HepG2 (cell line): ENCODE results near the gene SMTNL1. TPM values are rescaled to one million over a fixed set of nuclear protein-coding genes. Genes with fewer than 3 reads are reported as not detected.
A peak's percentile ranks its signal among the peaks of the same experiment; 100 is the strongest.

ENCODE experiments used
- CCAR2 ChIP-seq: fragments of 200-400 bp; formaldehyde crosslinking; optimal IDR thresholded peaks from 2 replicates; pipeline ENCODE3; 2018; ENCODE audit warnings: low read depth, mild to moderate bottlenecking, low read length, moderate library complexity
- GABPA ChIP-seq, 2 experiments: IDR thresholded peaks; 2 replicates each; pipeline ENCODE4 v1.6.1; 2011 to 2016; ENCODE audit warnings: low read depth in 2 of 2, low read length in 1 of 2, missing biosample characterization in 1 of 2, missing genetic modification characterization in 1 of 2
- HMGXB4 ChIP-seq, 2 experiments: sonication (generic) in 1 of 2; formaldehyde crosslinking in 1 of 2; IDR thresholded peaks; 2 replicates each; pipeline versions ENCODE4 v1.4.0 to v1.6.1; 2018 to 2020; ENCODE audit warnings: missing genetic modification reagents in 2 of 2, borderline replicate concordance in 1 of 2, low read depth in 1 of 2, mild to moderate bottlenecking in 1 of 2, missing biosample characterization in 1 of 2
- HOXA9 ChIP-seq: sonication (generic); formaldehyde crosslinking; IDR thresholded peaks from 2 replicates; pipeline ENCODE4 v1.8.1; 2022; ENCODE audit warnings: missing genetic modification reagents, mild to moderate bottlenecking, moderate library complexity, borderline replicate concordance
- JDP2 ChIP-seq: sonication (generic); formaldehyde crosslinking; IDR thresholded peaks from 2 replicates; pipeline ENCODE4 v1.8.1; 2022; ENCODE audit warnings: missing genetic modification reagents, borderline replicate concordance
- KAT8 ChIP-seq: IDR thresholded peaks from 2 replicates; pipeline ENCODE4 v1.6.1; 2016; ENCODE audit warnings: missing genetic modification reagents, missing compliant biosample characterization
- LCORL ChIP-seq, 2 experiments: fragments of 450-650 bp in 1 of 2; sonication (generic) in 1 of 2; formaldehyde crosslinking in 1 of 2; IDR thresholded peaks; 2 replicates each; pipeline versions ENCODE4 v1.5.0 to v1.6.1; 2017 to 2020; ENCODE audit warnings: antibody characterized with exemption in 1 of 2, missing genetic modification reagents in 1 of 2
- REST ChIP-seq, 2 experiments: IDR thresholded peaks; 2 replicates each; pipeline ENCODE4 v1.6.1; 2011 to 2012; ENCODE audit warnings: low read length in 2 of 2, borderline replicate concordance in 1 of 2, low read depth in 1 of 2, mild to moderate bottlenecking in 1 of 2, moderate library complexity in 1 of 2
- ZBTB37 ChIP-seq: sonication (generic); formaldehyde crosslinking; IDR thresholded peaks from 2 replicates; pipeline ENCODE4 v1.4.0; 2020; ENCODE audit warnings: mild to moderate bottlenecking, missing genetic modification reagents
- ZNF143 ChIP-seq: sonication (generic); formaldehyde crosslinking; IDR thresholded peaks from 2 replicates; pipeline ENCODE4 v1.4.0; 2020; ENCODE audit warnings: missing genetic modification reagents
- ZNF333 ChIP-seq: sonication (generic); formaldehyde crosslinking; IDR thresholded peaks from 2 replicates; pipeline ENCODE4 v1.4.0; 2020; ENCODE audit warnings: mild to moderate bottlenecking, missing genetic modification reagents, borderline replicate concordance
- ZNF367 ChIP-seq: sonication (generic); formaldehyde crosslinking; IDR thresholded peaks from 2 replicates; pipeline ENCODE4 v1.4.0; 2020; ENCODE audit warnings: missing genetic modification reagents, borderline replicate concordance
- ZNF552 ChIP-seq: sonication (generic); formaldehyde crosslinking; IDR thresholded peaks from 2 replicates; pipeline ENCODE4 v1.9.0; 2022; ENCODE audit warnings: missing genetic modification reagents, mild to moderate bottlenecking, borderline replicate concordance
- ZNF570 ChIP-seq: sonication (generic); formaldehyde crosslinking; IDR thresholded peaks from 2 replicates; pipeline ENCODE4 v1.4.0; 2020; ENCODE audit warnings: mild to moderate bottlenecking, missing genetic modification reagents, borderline replicate concordance
- ZNF589 ChIP-seq: sonication (generic); formaldehyde crosslinking; conservative IDR thresholded peaks from 2 replicates; pipeline ENCODE4 v1.8.0; 2022; ENCODE audit warnings: mild to moderate bottlenecking, moderate library complexity, missing genetic modification reagents
- ZNF672 ChIP-seq: sonication (generic); formaldehyde crosslinking; IDR thresholded peaks from 2 replicates; pipeline ENCODE4 v1.8.1; 2022; ENCODE audit warnings: missing genetic modification reagents
- polyA plus RNA-seq, 8 experiments: library from polyadenylated mRNA; depleted of rRNA in 3 of 8; stranded (reverse) in 7 of 8; unstranded in 1 of 8; fragments of >200 nt; fragmentation: Illumina TruSeq in 4 of 8; extraction: Trizol in 4 of 8; gene quantifications; 2 replicates each; pipeline versions ENCODE4 v1.2.1 to v1.2.3, GENCODE V29; 2011 to 2016; ENCODE audit warnings: low read depth in 4 of 8, missing spikeins in 1 of 8, mixed read lengths in 1 of 8; ENCODE audit not compliant: insufficient read depth in 1 of 8
- total RNA-seq, 5 experiments: library from RNA; depleted of rRNA; stranded (reverse); fragments of >200 nt; fragmentation: Illumina TruSeq; extraction: Trizol; gene quantifications; 2 replicates each; pipeline ENCODE4 v1.2.3, GENCODE V29; 2016; ENCODE audit warnings: low read depth in 1 of 5
- TF ChIP-seq, protein P1 (sequence below): sonication (generic); formaldehyde crosslinking; IDR thresholded peaks from 2 replicates; pipeline ENCODE4 v1.9.0; 2022; ENCODE audit warnings: low read depth, missing genetic modification reagents

SMTNL1 gene
- total and polyA plus RNA-seq, 2 of the 13 experiments (the other 11 are each of a cell fraction or from before 2014, with no cell fraction given): 0.04 TPM; not detected in 1

DNA sequence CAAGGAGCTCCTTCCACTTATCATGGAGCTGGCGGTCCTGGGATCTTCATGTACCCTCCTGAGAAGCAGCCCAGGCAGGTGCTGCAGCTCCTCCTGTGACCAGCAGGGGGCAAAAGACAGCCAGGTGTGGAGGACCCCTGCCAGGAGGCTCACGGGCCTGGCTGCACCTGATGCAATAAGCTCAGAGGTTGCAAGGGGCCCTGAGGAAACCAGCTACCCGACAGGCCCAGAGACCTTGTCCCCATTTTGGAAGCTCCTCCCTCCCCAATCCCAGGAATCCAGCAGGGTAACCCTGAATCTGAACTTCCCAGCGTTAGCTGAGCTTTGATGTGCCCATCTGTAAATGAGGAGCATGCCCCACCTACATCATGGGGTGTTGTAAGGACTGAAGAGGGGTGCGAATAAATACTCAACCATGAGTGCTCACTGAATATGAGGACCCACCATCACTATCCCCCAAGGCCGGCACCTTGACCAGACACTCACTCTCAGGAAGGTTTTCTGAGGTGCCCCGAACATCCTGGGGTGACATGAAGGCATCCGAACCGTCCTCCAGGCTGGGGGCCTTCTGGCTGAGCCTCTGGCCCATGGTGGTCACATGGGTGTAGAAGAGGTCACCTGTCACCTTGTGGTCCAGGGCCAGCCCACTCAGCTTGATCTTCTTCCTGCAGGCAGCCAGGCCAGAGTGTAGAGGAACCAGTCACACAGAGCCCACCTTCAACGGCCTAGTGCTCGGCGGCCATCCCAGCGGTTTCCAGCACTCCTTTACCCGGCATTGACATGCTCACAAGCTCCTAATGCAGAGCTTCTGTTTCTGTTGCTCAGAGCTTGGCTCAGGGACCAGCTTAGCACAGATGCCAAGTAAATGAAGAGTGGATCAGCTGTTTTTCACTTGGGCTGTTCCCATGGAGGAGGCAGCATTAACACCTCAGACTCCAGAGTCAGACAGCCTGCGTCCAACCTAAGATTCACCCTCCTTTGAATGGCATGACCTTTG is 43.6 kb upstream of the SMTNL1 start (continued):
- no peak for TF ChIP-seq ZNF333 (CRISPR knock-in tag)
- TF ChIP-seq, protein P1, sequence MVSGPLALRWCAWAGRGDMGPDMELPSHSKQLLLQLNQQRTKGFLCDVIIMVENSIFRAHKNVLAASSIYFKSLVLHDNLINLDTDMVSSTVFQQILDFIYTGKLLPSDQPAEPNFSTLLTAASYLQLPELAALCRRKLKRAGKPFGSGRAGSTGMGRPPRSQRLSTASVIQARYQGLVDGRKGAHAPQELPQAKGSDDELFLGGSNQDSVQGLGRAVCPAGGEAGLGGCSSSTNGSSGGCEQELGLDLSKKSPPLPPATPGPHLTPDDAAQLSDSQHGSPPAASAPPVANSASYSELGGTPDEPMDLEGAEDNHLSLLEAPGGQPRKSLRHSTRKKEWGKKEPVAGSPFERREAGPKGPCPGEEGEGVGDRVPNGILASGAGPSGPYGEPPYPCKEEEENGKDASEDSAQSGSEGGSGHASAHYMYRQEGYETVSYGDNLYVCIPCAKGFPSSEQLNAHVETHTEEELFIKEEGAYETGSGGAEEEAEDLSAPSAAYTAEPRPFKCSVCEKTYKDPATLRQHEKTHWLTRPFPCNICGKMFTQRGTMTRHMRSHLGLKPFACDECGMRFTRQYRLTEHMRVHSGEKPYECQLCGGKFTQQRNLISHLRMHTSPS (CRISPR knock-in tag): no peak
- no peak for TF ChIP-seq JDP2
- no peak for TF ChIP-seq ZBTB37
- peak; percentile 70 for TF ChIP-seq ZNF143
- no peak for TF ChIP-seq ZNF570 (CRISPR knock-in tag)
- TF ChIP-seq GABPA (IDR thresholded peaks at IDR 0.05; ENCODE audit: low read depth, low read length): no peak
- TF ChIP-seq GABPA (CRISPR knock-in tag; IDR thresholded peaks at IDR 0.05; ENCODE audit: low read depth): peak; percentile 30; the same call in 1 of the 2 replicates
- TF ChIP-seq HOXA9: no peak
- no peak for TF ChIP-seq ZNF589 (CRISPR knock-in tag)
- no peak for TF ChIP-seq CCAR2
- no peak for TF ChIP-seq LCORL (IDR thresholded peaks at IDR 0.05)
- TF ChIP-seq LCORL (CRISPR knock-in tag; IDR thresholded peaks at IDR 0.05): peak; percentile 89
- TF ChIP-seq ZNF367 (CRISPR knock-in tag): no peak
- TF ChIP-seq KAT8 (CRISPR knock-in tag): peak; percentile 67; the same call in 1 of the 2 replicates
- no peak for TF ChIP-seq REST (IDR thresholded peaks at IDR 0.05; ENCODE audit: borderline replicate concordance in 1 of 2, low read depth in 1 of 2, low read length in 2 of 2)
- TF ChIP-seq ZNF672 (CRISPR knock-in tag): no peak
- peak; percentile 32 to 77; a peak in 2 of 4 replicates for TF ChIP-seq HMGXB4 (CRISPR knock-in tag; IDR thresholded peaks at IDR 0.05; ENCODE audit: borderline replicate concordance in 1 of 2, low read depth in 1 of 2)
- TF ChIP-seq ZNF552: no peak
